ENCODE measurements around the gene EML4. TPM values are rescaled to one million over a fixed set of nuclear protein-coding genes. Genes with fewer than 3 reads are reported as not detected.

The EML4 gene
- total RNA-seq, 1 experiment from 2014 or later = 18.5 TPM

- DNase-seq = no peak
- Histone ChIP-seq H3K4me3 (no peak overlapping the region), H3K27me3 (no peaks in the 10 kb centered on the region), H3K9me3 (no peaks in the 10 kb centered on the region), H3K36me3 (peaks cover 12% of the 10 kb centered on the region)
These were observed 145.8 kb downstream of the EML4 start for GRCh38 chr2:42314892-42315468.

DNA sequence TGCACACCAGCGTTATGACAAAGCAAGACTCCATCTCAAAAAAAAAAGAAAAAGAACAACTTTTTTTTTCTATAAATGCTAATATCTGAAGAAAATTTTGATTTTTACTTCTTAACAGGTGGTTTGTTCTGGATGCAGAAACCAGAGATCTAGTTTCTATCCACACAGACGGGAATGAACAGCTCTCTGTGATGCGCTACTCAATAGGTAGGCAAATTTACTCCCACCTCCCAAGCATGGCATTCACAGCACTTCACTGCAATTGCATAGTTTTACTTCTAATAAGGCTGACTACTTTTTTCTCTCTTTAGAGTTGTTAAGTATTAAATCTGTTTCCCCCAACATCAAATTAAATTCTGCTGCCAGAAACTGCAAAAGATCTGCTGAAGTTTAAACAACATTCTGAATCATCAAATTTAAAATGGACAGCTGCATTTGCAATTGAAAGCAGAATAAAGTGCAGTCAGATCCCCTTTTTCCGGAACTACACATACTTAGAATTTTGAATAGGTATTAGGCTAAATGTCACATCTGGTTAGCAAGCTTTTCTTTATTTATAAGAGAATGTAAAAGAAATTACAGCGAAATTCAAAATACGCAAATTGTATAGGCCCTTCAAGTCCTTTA is 146.8 kb downstream of the EML4 start:
- H3K9me3 ChIP-seq = no peaks in the 10 kb centered on the region
- DNase-seq = no peak
- no peak overlapping the region for H3K4me3 ChIP-seq
- H3K36me3 ChIP-seq = peaks cover 18% of the 10 kb centered on the region
- H3K27me3 ChIP-seq = no peaks in the 10 kb centered on the region

GRCh38 chr2:42316910-42317309 is 147.8 kb downstream of the EML4 start:
- Histone ChIP-seq H3K36me3 (peaks cover 16% of the 10 kb centered on the region), H3K4me3 (no peak overlapping the region), H3K27me3 (no peaks in the 10 kb centered on the region), H3K9me3 (no peaks in the 10 kb centered on the region)
- DNase-seq = no peak

DNA sequence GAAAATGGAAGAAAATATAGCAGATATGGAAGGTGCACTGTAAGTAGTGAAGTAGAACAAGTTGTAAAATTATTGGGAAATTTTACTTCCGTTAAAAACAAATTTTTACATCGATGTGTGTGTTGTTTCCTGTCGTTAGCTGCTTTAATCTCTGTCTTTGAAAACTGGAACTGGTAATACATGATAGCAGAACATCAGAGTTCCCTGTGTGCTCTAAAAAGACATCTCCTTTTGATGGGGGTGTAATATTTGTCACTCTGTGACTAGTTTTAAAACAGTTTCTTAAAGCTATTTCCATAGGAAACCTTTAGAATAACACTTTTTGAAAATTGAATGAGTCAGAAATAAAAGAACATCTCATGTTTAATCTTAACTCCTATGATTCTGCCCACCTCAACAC is 148.3 kb downstream of the EML4 start:
- Histone ChIP-seq H3K36me3 (peaks cover 16% of the 10 kb centered on the region), H3K27me3 (no peaks in the 10 kb centered on the region), H3K4me3 (no peak overlapping the region), H3K9me3 (no peaks in the 10 kb centered on the region)
- DNase-seq = no peak

DNA sequence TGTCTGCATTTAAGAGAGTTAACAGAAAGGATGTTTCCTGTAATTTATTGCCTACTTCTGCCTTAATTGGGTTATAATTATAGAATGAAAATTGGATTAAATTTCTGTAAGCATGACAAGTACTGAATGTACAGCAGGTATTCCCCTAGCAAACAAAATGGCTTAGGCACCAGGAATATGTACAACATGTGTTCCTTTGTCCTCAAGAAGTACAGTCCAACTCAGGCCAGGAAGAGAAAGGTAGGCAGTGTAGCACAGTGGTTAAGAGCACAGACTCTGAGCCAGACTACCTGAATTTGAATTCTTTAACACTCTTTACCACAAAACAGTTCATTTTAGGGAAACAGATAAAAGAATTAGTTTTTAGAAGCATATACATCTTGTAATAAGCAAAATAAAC is 148.8 kb downstream of the EML4 start:
- H3K27me3 ChIP-seq = no peaks in the 10 kb centered on the region
- no peak for DNase-seq
- no peaks in the 10 kb centered on the region for H3K9me3 ChIP-seq
- no peak overlapping the region for H3K4me3 ChIP-seq
- H3K36me3 ChIP-seq = peaks cover 16% of the 10 kb centered on the region

DNA sequence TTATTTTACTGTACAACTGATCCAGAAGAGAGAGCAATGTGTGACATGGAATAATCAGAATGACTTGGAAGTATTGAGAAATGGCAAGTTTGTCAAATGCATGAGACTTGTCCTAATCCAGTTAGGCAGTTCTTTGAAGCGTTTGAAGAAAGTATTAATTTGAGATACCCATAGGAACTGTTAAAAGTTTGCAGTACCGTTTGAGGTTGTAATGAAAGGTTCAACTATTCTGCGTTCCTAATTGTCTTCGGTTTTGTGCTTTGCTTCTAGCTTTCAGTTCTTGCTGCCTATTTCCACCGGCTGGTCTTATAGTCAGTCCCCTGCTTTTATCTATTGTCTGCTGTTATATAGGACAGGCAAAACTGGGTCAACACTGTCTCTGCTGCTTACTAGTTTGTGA is 150.1 kb downstream of the EML4 start:
- Histone ChIP-seq H3K27me3 (no peaks in the 10 kb centered on the region), H3K9me3 (no peaks in the 10 kb centered on the region), H3K4me3 (no peak overlapping the region), H3K36me3 (peaks cover 16% of the 10 kb centered on the region)
- DNase-seq = no peak

- Histone ChIP-seq H3K4me3 (no peak overlapping the region), H3K36me3 (peaks cover 20% of the 10 kb centered on the region), H3K27me3 (no peaks in the 10 kb centered on the region), H3K9me3 (no peaks in the 10 kb centered on the region)
- DNase-seq = no peak
These were observed 152.4 kb downstream of the EML4 start for GRCh38 chr2:42321452-42322064.

DNA sequence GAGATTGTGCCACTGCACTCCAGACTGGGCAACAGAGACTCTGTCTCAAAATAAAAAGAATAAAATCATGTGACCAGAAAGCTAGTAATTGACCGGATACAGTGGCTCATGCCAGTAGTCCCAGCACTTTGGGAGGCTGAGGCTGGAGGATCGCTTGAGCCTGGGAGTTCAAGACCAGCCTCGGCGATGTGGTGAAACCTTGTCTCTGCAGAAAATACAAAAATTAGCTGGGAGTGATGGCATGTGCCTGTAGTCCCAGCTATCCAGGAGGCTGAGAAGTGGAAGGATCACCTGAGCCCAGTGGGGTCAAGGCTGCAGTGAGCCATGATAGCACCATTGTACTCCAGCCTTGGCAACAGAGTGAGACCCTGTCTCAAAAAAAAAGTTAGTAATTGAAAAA is 155.1 kb downstream of the EML4 start:
- Histone ChIP-seq H3K36me3 (peaks cover 28% of the 10 kb centered on the region), H3K9me3 (no peaks in the 10 kb centered on the region), H3K4me3 (no peak overlapping the region), H3K27me3 (no peaks in the 10 kb centered on the region)
- no peak for DNase-seq

- Histone ChIP-seq H3K4me3 (no peak overlapping the region), H3K36me3 (peaks cover 21% of the 10 kb centered on the region), H3K9me3 (no peaks in the 10 kb centered on the region), H3K27me3 (no peaks in the 10 kb centered on the region)
- no peak for DNase-seq
These were observed 155.8 kb downstream of the EML4 start for GRCh38 chr2:42324949-42325348.

DNA sequence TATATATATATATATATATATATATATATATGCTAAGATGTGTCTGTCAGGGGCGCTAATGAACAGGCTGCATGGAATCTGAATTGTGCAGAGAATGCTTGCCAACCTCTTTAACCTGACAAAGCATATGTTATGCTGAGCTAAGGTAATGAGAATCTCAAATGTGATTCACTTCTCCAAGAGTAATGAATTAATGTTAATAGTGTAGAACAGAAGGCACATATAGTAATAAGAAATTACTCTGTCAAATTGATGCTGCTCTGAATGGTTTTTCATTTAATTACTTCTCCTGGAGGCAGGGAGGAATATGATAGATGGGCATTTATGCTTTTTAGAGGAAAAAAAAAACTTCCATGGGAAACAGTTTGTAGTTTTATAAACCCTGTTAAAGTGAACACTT is 156.5 kb downstream of the EML4 start:
- DNase-seq = no peak
- no peaks in the 10 kb centered on the region for H3K9me3 ChIP-seq
- no peak overlapping the region for H3K4me3 ChIP-seq
- H3K36me3 ChIP-seq = peaks cover 22% of the 10 kb centered on the region
- no peaks in the 10 kb centered on the region for H3K27me3 ChIP-seq

GRCh38 chr2:42327125-42327524 is 158.0 kb downstream of the EML4 start:
- Histone ChIP-seq H3K9me3 (no peaks in the 10 kb centered on the region), H3K4me3 (no peak overlapping the region), H3K36me3 (peaks cover 28% of the 10 kb centered on the region), H3K27me3 (no peaks in the 10 kb centered on the region)
- no peak for DNase-seq

GRCh38 chr2:42328148-42328833 is 159.1 kb downstream of the EML4 start:
- Histone ChIP-seq H3K27me3 (no peaks in the 10 kb centered on the region), H3K9me3 (no peaks in the 10 kb centered on the region), H3K4me3 (no peak overlapping the region), H3K36me3 (peaks cover 33% of the 10 kb centered on the region)
- DNase-seq = no peak

DNA sequence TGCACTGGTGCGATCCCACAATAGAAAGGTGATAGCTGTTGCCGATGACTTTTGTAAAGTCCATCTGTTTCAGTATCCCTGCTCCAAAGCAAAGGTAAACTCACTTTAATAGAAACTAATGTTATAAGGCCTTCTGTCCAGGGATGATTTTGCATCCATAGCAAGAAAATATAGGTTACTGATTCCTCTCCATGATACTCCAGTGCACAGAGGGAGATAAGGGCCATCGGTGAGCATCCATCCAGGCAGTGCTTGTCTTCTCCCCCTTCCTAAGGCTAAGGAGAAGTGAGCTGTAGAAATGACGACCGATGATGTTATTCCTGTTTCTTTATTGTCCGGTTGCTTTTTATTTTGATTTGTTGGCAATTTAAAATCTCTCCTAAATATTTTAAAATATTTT is 159.8 kb downstream of the EML4 start:
- Histone ChIP-seq H3K9me3 (no peaks in the 10 kb centered on the region), H3K4me3 (no peak overlapping the region), H3K36me3 (peaks cover 35% of the 10 kb centered on the region), H3K27me3 (no peaks in the 10 kb centered on the region)
- no peak for DNase-seq

GRCh38 chr2:42329736-42330135 is 160.6 kb downstream of the EML4 start:
- Histone ChIP-seq H3K9me3 (no peaks in the 10 kb centered on the region), H3K36me3 (peaks cover 38% of the 10 kb centered on the region), H3K27me3 (no peaks in the 10 kb centered on the region), H3K4me3 (no peak overlapping the region)
- DNase-seq = no peak

- Histone ChIP-seq H3K27me3 (no peaks in the 10 kb centered on the region), H3K9me3 (no peaks in the 10 kb centered on the region)
- DNase-seq = no peak
These were observed 162.6 kb downstream of the EML4 start for GRCh38 chr2:42331569-42332284.

GRCh38 chr2:42332575-42332974 is 163.4 kb downstream of the EML4 start:
- no peaks in the 10 kb centered on the region for H3K27me3 ChIP-seq
- H3K36me3 ChIP-seq = peaks cover 38% of the 10 kb centered on the region
- no peak overlapping the region for H3K4me3 ChIP-seq
- H3K9me3 ChIP-seq = no peaks in the 10 kb centered on the region
- DNase-seq = no peak

More at GRCh38 chr2:42331569-42332284, 162.6 kb downstream of the EML4 start:
- Histone ChIP-seq H3K4me3 (no peak overlapping the region), H3K36me3 (peaks cover 36% of the 10 kb centered on the region)

DNA sequence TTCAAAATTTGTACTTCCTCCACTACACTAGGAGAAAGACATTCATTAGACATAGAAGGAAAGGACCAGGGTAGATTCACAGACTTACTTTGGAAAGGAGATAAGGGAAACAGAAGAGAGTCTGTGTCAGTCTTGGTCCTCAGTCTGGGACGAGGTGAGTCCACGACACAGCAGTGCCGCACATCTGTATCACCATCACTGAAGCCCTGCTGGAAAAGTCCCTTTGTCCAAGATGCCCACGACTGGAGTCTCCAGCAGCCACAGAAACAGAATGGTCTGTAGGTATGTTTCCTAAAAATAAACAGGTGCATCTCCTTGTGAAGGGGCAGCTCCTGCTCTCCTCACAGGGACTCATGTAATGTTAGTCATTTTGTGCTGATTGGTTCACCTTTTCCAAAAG is 164.4 kb downstream of the EML4 start:
- Histone ChIP-seq H3K4me3 (no peak overlapping the region), H3K27me3 (no peaks in the 10 kb centered on the region), H3K36me3 (peaks cover 35% of the 10 kb centered on the region), H3K9me3 (no peaks in the 10 kb centered on the region)
- DNase-seq = no peak
